Small intestine (tissue), 7 donors: ENCODE measurements around the gene AQP1. TPM values are rescaled to one million over a fixed set of nuclear protein-coding genes. Genes with fewer than 3 reads are reported as not detected.

ENCODE experiments used
- DNase-seq, 2 donors: peaks; one replicate each; pipeline versions ENCODE4 v3.0.0 to v3.0.0-alpha.2; 2013
- FAIRE-seq: peaks from 2 replicates; lab custom pipeline; 2012; peaks lifted over from hg19 to GRCh38; lab: Jason Lieb, UNC
- H3K27ac ChIP-seq, 3 donors: one replicate each; pipeline ENCODE4 v1.5.1; 2013; ENCODE audit warnings: low read length in 2 of 3, mild to moderate bottlenecking in 2 of 3, control low read depth in 1 of 3, inconsistent platforms in 1 of 3, low read depth in 1 of 3, moderate library complexity in 1 of 3
- H3K27me3 ChIP-seq, 3 donors: one replicate each; pipeline ENCODE4 v1.6.1; 2013; ENCODE audit warnings: low read length in 3 of 3, inconsistent platforms in 1 of 3; ENCODE audit not compliant: control insufficient read depth in 3 of 3, insufficient read depth in 3 of 3
- H3K36me3 ChIP-seq, 3 donors: one replicate each; pipeline ENCODE4 v1.6.1; 2013; ENCODE audit warnings: low read length in 3 of 3, inconsistent platforms in 1 of 3, low read depth in 1 of 3, mild to moderate bottlenecking in 1 of 3, moderate library complexity in 1 of 3; ENCODE audit not compliant: control insufficient read depth in 3 of 3, insufficient read depth in 2 of 3
- H3K4me1 ChIP-seq, 3 donors: one replicate each; pipeline ENCODE4 v1.6.1; 2013; ENCODE audit warnings: low read length in 2 of 3, inconsistent platforms in 1 of 3, low read depth in 1 of 3, mild to moderate bottlenecking in 1 of 3, moderate library complexity in 1 of 3; ENCODE audit not compliant: control insufficient read depth in 3 of 3, insufficient read depth in 2 of 3
- H3K4me3 ChIP-seq, 3 donors: one replicate each; pipeline ENCODE4 v1.5.1; 2013; ENCODE audit warnings: low read length in 3 of 3, control low read depth in 1 of 3, inconsistent platforms in 1 of 3, low read depth in 1 of 3, mild to moderate bottlenecking in 1 of 3, moderate library complexity in 1 of 3
- H3K9me3 ChIP-seq, 2 donors: one replicate each; pipeline ENCODE4 v1.6.1; 2013; ENCODE audit warnings: low read depth in 1 of 2, low read length in 1 of 2; ENCODE audit not compliant: control insufficient read depth in 2 of 2, insufficient read depth in 1 of 2
- WGBS, 3 donors: extraction: QIAGEN DNeasy Blood & Tissue Kit; methylation state at CpG; one replicate each; pipeline ENCODE4 v1.1.7; 2013; 5-methylcytosine and 5-hydroxymethylcytosine counted together
- polyA plus RNA-seq, 4 donors: library from polyadenylated mRNA; stranded (reverse) in 3 of 4; unstranded in 1 of 4; fragments of 200-250 nt in 3 of 4; fragments of 120-200 nt in 1 of 4; gene quantifications; one replicate each; pipeline versions ENCODE4 v1.2.1 to v1.2.3, GENCODE V29; 2013
- donor health status: healthy with polysubstance abuse.
- donor health status: control.
- donor health status: control.
- donor health status: Bipolar disorder and iron deficiency.
- donor health status: healthy.

Gene AQP1
- polyA plus RNA-seq, 4 donors: 17.8 to 175 (median 31.4) TPM

DNA sequence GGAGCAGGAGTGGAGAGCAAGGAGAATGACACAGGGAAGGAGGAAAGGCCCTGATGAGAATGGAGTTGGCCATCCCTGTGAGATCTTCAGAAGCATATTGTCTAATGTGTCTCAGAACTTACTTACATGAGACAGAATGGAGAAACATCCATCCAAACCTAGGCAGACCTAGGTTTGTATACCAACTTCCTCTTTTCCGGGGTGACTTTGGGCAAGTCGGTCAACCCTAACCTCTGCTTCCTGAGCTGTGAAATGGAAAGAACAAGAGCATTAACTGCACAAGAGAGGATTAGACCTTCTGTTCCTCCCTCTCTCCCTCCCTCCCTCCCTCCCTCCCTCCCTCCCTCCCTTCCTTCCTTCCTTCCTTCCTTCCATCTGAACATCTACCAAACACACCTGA lies 56.6 kb downstream of the AQP1 start:
- FAIRE-seq: no peak
- 61 to 90% (median 87%) methylated on average over 2 of the region's 2 CpGs for WGBS, 3 donors

GRCh38 chr7:30968747-30969603 lies 57.3 kb downstream of the AQP1 start:
- no peaks in the 10 kb centered on the region for H3K9me3 ChIP-seq
- no peak for DNase-seq
- no peak for FAIRE-seq
- no peak overlapping the region for H3K4me3 ChIP-seq
- H3K27me3 ChIP-seq: no peaks in the 10 kb centered on the region
- no peaks in the 10 kb centered on the region for H3K4me1 ChIP-seq
- 30 to 73% (median 38%) methylated on average over 7 of the region's 7 CpGs for WGBS, 3 donors
- H3K27ac ChIP-seq: no peak overlapping the region
- no peaks in the 10 kb centered on the region for H3K36me3 ChIP-seq

More for the DNA sequence above, 56.6 kb downstream of the AQP1 start:
- H3K27me3 ChIP-seq: no peaks in the 10 kb centered on the region
- no peaks in the 10 kb centered on the region for H3K36me3 ChIP-seq
- H3K4me3 ChIP-seq: no peak overlapping the region
- DNase-seq: no peak
- no peaks in the 10 kb centered on the region for H3K4me1 ChIP-seq
- H3K9me3 ChIP-seq: no peaks in the 10 kb centered on the region
- H3K27ac ChIP-seq: no peak overlapping the region

- Histone ChIP-seq H3K4me1 (peaks cover 0 to 2% (median 0%) of the 10 kb centered on the region in 3 donors), H3K4me3 (no peak overlapping the region), H3K9me3 (no peaks in the 10 kb centered on the region), H3K27me3 (no peaks in the 10 kb centered on the region), H3K27ac (no peak overlapping the region), H3K36me3 (no peaks in the 10 kb centered on the region)
- DNase-seq (no peak), FAIRE-seq (no peak)
- WGBS, 3 donors: 85 to 100% (median 87%) methylated on average over 1 of the region's 1 CpG
These were observed 57.9 kb downstream of the AQP1 start for GRCh38 chr7:30969604-30969970.

DNA sequence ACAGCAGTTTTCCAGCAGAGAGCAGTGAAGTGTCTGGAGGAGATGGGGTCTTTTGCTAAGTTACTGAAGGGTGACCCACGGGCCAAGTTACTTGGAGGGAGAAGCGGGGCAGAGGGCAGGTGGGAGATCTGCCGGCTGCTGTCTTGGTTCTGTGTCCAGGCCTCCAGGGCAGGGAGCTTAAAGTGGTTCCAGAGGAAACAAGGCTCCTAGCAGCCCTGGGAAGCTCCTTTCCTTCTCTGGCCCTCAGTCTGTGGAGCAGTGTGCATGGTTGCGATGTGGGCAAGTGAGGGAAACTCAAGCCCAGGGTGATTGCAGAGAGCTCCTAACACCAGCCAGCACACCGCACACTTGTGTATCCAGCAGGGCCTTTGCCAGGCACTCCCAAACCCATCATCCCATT lies 58.4 kb downstream of the AQP1 start:
- Histone ChIP-seq H3K9me3 (no peaks in the 10 kb centered on the region), H3K27me3 (no peaks in the 10 kb centered on the region), H3K27ac (no peak overlapping the region), H3K36me3 (peaks cover 0 to 2% (median 0%) of the 10 kb centered on the region in 3 donors), H3K4me3 (no peak overlapping the region), H3K4me1 (peaks cover 0 to 6% (median 0%) of the 10 kb centered on the region in 3 donors)
- 87 to 96% (median 91%) methylated on average over 5 of the region's 5 CpGs for WGBS, 3 donors
- DNase-seq (no peak), FAIRE-seq (no peak)

- Histone ChIP-seq H3K4me1 (peaks cover 0 to 9% (median 0%) of the 10 kb centered on the region in 3 donors), H3K4me3 (no peak overlapping the region), H3K36me3 (peaks cover 0 to 3% (median 0%) of the 10 kb centered on the region in 3 donors), H3K27ac (no peak overlapping the region), H3K27me3 (no peaks in the 10 kb centered on the region), H3K9me3 (no peaks in the 10 kb centered on the region)
- WGBS, 3 donors: 48 to 52% (median 49%) methylated on average over 6 of the region's 6 CpGs
- DNase-seq (no peak), FAIRE-seq (no peak)
These were observed 59.0 kb downstream of the AQP1 start for GRCh38 chr7:30970594-30971094.

DNA sequence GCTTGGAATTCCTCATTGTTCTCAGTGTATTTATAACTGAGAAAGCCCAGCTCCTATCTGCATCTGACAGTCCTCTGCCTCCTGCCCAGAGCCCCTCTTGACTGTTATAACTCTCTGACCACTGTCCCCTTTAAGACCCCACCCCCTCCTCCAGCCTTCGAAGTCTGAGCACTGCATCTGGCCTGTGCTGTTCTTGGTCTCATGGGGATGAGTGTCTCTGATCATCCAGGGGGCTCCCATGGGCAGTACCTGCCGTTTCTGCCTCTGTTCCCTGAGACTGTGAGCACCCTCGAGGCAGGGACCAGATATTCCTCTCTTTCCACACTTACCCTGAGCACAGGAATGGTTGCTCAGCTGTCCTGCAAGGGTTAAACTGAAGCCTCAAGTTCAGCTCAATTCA lies 59.8 kb downstream of the AQP1 start:
- H3K27ac ChIP-seq: no peak overlapping the region
- no peak overlapping the region for H3K4me3 ChIP-seq
- H3K9me3 ChIP-seq: no peaks in the 10 kb centered on the region
- FAIRE-seq (no peak), DNase-seq (no peak)
- H3K36me3 ChIP-seq: peaks cover 0 to 3% (median 0%) of the 10 kb centered on the region in 3 donors
- no peaks in the 10 kb centered on the region for H3K27me3 ChIP-seq
- 64 to 67% (median 67%) methylated on average over 3 of the region's 3 CpGs for WGBS, 3 donors
- peaks cover 0 to 9% (median 0%) of the 10 kb centered on the region in 3 donors for H3K4me1 ChIP-seq

- Histone ChIP-seq H3K9me3 (no peaks in the 10 kb centered on the region), H3K27ac (no peak overlapping the region), H3K36me3 (peaks cover 0 to 3% (median 0%) of the 10 kb centered on the region in 3 donors), H3K27me3 (no peaks in the 10 kb centered on the region), H3K4me1 (peaks cover 0 to 9% (median 0%) of the 10 kb centered on the region in 3 donors), H3K4me3 (no peak overlapping the region)
- FAIRE-seq: no peak
- no peak for DNase-seq
- 58 to 83% (median 68%) methylated on average over 15 of the region's 15 CpGs for WGBS, 3 donors
These were observed 60.3 kb downstream of the AQP1 start for GRCh38 chr7:30971840-30972563.

GRCh38 chr7:30973292-30973691 lies 61.6 kb downstream of the AQP1 start:
- H3K9me3 ChIP-seq: no peaks in the 10 kb centered on the region

More at GRCh38 chr7:30973292-30973691, 61.6 kb downstream of the AQP1 start:
- Histone ChIP-seq H3K36me3 (peaks cover 0 to 3% (median 0%) of the 10 kb centered on the region in 3 donors), H3K4me3 (no peak overlapping the region), H3K4me1 (peaks cover 0 to 9% (median 0%) of the 10 kb centered on the region in 3 donors), H3K27ac (no peak overlapping the region), H3K27me3 (no peaks in the 10 kb centered on the region)
- WGBS, 3 donors: 59 to 73% (median 73%) methylated on average over 3 of the region's 3 CpGs
- FAIRE-seq: no peak
- DNase-seq: no peak
